GM10266 (cell line): ENCODE measurements around the gene PKM.

Experiments
- DNase-seq: peaks from one replicate; pipeline ENCODE4 v3.0.0; 2012; ENCODE audit errors: extremely low spot score
- CTCF ChIP-seq: IDR thresholded peaks from 2 replicates; pipeline ENCODE4 v1.5.1; 2012; ENCODE audit warnings: mild to moderate bottlenecking, low read depth; ENCODE audit not compliant: control insufficient read depth, insufficient read depth; ENCODE audit errors: missing control alignments

Gene PKM

GRCh38 chr15:72233769-72234168 lies 2.8 kb upstream of the PKM start:
- TF ChIP-seq CTCF = no peak
- DNase-seq = no peak

GRCh38 chr15:72231833-72232478 lies 966 bp upstream of the PKM start:
- TF ChIP-seq CTCF = no peak
- DNase-seq = peak; percentile 36

- peak; percentile 85 for DNase-seq
- TF ChIP-seq CTCF = no peak
These were observed 559 bp downstream of the PKM start for GRCh38 chr15:72230197-72231065.

GRCh38 chr15:72229947-72230196 lies 1.1 kb downstream of the PKM start:
- DNase-seq = no peak
- no peak for TF ChIP-seq CTCF

GRCh38 chr15:72229076-72229946 lies 1.7 kb downstream of the PKM start:
- no peak for TF ChIP-seq CTCF
- DNase-seq = peak; percentile 47

- DNase-seq = no peak
- no peak for TF ChIP-seq CTCF
These were observed 3.3 kb downstream of the PKM start for GRCh38 chr15:72227720-72228119.
